Keratinocyte (primary cell): ENCODE results near the gene RAI14. TPM values are rescaled to one million over a fixed set of nuclear protein-coding genes. Genes with fewer than 3 reads are reported as not detected.

Experiments used
- DNase-seq: peaks from one replicate; pipeline ENCODE4 v3.0.0-alpha.2; 2011; ENCODE audit warnings: low read depth, missing footprints, low spot score
- FAIRE-seq: peaks from 2 replicates; lab custom pipeline; 2011; peaks lifted over from hg19 to GRCh38; lab: Jason Lieb, UNC
- H2AFZ ChIP-seq: 2 replicates; pipeline ENCODE4 v1.6.0; 2012; ENCODE audit warnings: low read length, control low read depth, inconsistent platforms; ENCODE audit not compliant: control insufficient read depth
- H3K27ac ChIP-seq: 2 replicates; pipeline ENCODE4 v1.5.1; 2011; ENCODE audit warnings: low read length; ENCODE audit not compliant: control insufficient read depth, insufficient read depth
- H3K27me3 ChIP-seq: 3 replicates; pipeline ENCODE4 v1.6.0; 2011; ENCODE audit warnings: low read length; ENCODE audit not compliant: control insufficient read depth, insufficient read depth; ENCODE audit errors: extremely low read depth
- H3K36me3 ChIP-seq, 2 experiments: 2 replicates in 1 of 2; 3 replicates in 1 of 2; pipeline ENCODE4 v1.5.1; 2011; ENCODE audit warnings: low read length in 2 of 2, mild to moderate bottlenecking in 1 of 2; ENCODE audit not compliant: control insufficient read depth in 2 of 2, insufficient read depth in 2 of 2; ENCODE audit errors: extremely low read depth in 1 of 2
- H3K4me1 ChIP-seq: 3 replicates; pipeline ENCODE4 v1.5.1; 2011; ENCODE audit warnings: low read length; ENCODE audit not compliant: control insufficient read depth, insufficient read depth; ENCODE audit errors: extremely low read depth
- H3K4me2 ChIP-seq: 3 replicates; pipeline ENCODE4 v1.6.0; 2011; ENCODE audit warnings: low read depth, low read length; ENCODE audit not compliant: control insufficient read depth, insufficient read depth; ENCODE audit errors: extremely low read depth
- H3K4me3 ChIP-seq, 3 experiments: fragments of 200-600 bp in 1 of 3; sonication (generic) in 1 of 3; 2 replicates in 2 of 3; 3 replicates in 1 of 3; pipeline ENCODE4 v1.5.1; 2011 to 2016; ENCODE audit warnings: low read length in 3 of 3, mild to moderate bottlenecking in 3 of 3, control low read depth in 2 of 3, inconsistent platforms in 1 of 3, low read depth in 1 of 3, mixed read lengths in 1 of 3, mixed run types in 1 of 3, moderate library complexity in 1 of 3; ENCODE audit not compliant: control insufficient read depth in 2 of 3, insufficient read depth in 2 of 3; ENCODE audit errors: extremely low read depth in 1 of 3
- H3K79me2 ChIP-seq: 2 replicates; pipeline ENCODE4 v1.6.0; 2012; ENCODE audit warnings: low read length; ENCODE audit not compliant: control insufficient read depth, insufficient read depth
- H3K9ac ChIP-seq: 3 replicates; pipeline ENCODE4 v1.6.0; 2011; ENCODE audit warnings: low read length; ENCODE audit not compliant: control insufficient read depth, insufficient read depth; ENCODE audit errors: extremely low read depth
- H3K9me1 ChIP-seq: 3 replicates; pipeline ENCODE4 v1.6.0; 2011; ENCODE audit warnings: low read length; ENCODE audit not compliant: control insufficient read depth, insufficient read depth; ENCODE audit errors: extremely low read depth
- H3K9me3 ChIP-seq: 2 replicates; pipeline ENCODE4 v1.5.1; 2012; ENCODE audit warnings: low read depth, low read length; ENCODE audit not compliant: control insufficient read depth
- H4K20me1 ChIP-seq: 3 replicates; pipeline ENCODE4 v1.6.0; 2011; ENCODE audit warnings: low read length; ENCODE audit not compliant: control insufficient read depth, insufficient read depth; ENCODE audit errors: extremely low read depth
- EZH2 ChIP-seq: IDR thresholded peaks from one replicate; pipeline ENCODE4 v1.6.1; 2012; ENCODE audit warnings: inconsistent platforms, mild to moderate bottlenecking, low read length, moderate library complexity
- dilution Hi-C: fragments of 300-500 bp; cut with MboI; formaldehyde crosslinking; loops from one replicate; pipeline ENCODE4 v1.7.0; 2020; ENCODE audit warnings: low sequenced_read_pairs; ENCODE audit not compliant: extremely low pct_ligation_motif_present
- polyA plus RNA-seq, 5 experiments: library from polyadenylated mRNA; depleted of rRNA in 3 of 5; stranded (reverse) in 3 of 5; stranded (forward) in 1 of 5; unstranded in 1 of 5; fragments of >200 nt; gene quantifications; 1 replicate in 1 of 5; 2 replicates in 3 of 5; 3 replicates in 1 of 5; pipeline versions ENCODE4 v1.2.1 to v1.2.3, GENCODE V29; 2011 to 2012; ENCODE audit warnings: missing spikeins in 2 of 5, low read depth in 1 of 5, low replicate concordance in 1 of 5
- TF ChIP-seq, protein P1 (sequence below), 3 experiments: IDR thresholded peaks in 1 of 3; conservative IDR thresholded peaks in 1 of 3; optimal IDR thresholded peaks in 1 of 3; 2 replicates in 2 of 3; 3 replicates in 1 of 3; pipeline versions ENCODE3 to v1.5.1; 2011; ENCODE audit warnings: low read length in 3 of 3, mild to moderate bottlenecking in 3 of 3, moderate library complexity in 2 of 3, control low read depth in 1 of 3, inconsistent platforms in 1 of 3; ENCODE audit not compliant: insufficient read depth in 2 of 3; ENCODE audit errors: extremely low read depth in 1 of 3

The RAI14 gene
- polyA plus RNA-seq, 1 donor (not counting 4 experiments of a cell fraction or from before 2014, with no cell fraction given), result 31.4 TPM

DNA sequence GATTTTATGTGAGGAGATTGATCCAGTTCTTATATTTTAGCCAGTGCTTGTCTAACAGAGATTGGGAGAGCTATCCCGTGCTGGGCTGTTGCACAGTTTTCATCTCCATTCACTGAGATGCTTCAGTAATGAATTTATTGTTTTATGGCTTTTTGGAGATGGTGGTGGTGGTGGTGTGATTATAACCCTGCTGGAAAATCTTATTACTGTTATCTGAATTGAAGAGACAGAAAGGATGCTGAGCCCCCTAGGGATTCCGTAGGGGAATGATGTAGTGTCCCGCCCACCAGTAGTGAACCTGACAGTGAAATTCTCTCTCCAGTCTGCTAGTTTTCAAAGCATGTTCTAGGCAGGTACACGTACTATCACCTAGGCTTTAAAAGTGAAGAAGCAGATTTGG is 1.9 kb downstream of the RAI14 start:
- TF ChIP-seq EZH2, result no peak
- TF ChIP-seq, protein P1, sequence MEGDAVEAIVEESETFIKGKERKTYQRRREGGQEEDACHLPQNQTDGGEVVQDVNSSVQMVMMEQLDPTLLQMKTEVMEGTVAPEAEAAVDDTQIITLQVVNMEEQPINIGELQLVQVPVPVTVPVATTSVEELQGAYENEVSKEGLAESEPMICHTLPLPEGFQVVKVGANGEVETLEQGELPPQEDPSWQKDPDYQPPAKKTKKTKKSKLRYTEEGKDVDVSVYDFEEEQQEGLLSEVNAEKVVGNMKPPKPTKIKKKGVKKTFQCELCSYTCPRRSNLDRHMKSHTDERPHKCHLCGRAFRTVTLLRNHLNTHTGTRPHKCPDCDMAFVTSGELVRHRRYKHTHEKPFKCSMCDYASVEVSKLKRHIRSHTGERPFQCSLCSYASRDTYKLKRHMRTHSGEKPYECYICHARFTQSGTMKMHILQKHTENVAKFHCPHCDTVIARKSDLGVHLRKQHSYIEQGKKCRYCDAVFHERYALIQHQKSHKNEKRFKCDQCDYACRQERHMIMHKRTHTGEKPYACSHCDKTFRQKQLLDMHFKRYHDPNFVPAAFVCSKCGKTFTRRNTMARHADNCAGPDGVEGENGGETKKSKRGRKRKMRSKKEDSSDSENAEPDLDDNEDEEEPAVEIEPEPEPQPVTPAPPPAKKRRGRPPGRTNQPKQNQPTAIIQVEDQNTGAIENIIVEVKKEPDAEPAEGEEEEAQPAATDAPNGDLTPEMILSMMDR (optimal IDR thresholded peaks at IDR 0.05 in 1 of 3, IDR thresholded peaks at IDR 0.05 in 1 of 3, conservative IDR thresholded peaks at IDR 0.05 in 1 of 3; ENCODE audit: extremely low read depth in 1 of 3, insufficient read depth in 2 of 3, low read length in 3 of 3), result no peak
- DNase-seq (no peak), FAIRE-seq (no peak)
- peak overlapping the region; percentile 79 to 88 (median 80) for H3K4me3 ChIP-seq
- H3K36me3 ChIP-seq, result peaks cover 0 to 2% of the 10 kb centered on the region in 2 experiments
- no peaks in the 10 kb centered on the region for H4K20me1 ChIP-seq
- H3K9ac ChIP-seq, result peak overlapping the region; percentile 78
- dilution Hi-C loops, result no loop called here
- peaks cover 52% of the 10 kb centered on the region for H3K79me2 ChIP-seq
- H3K9me3 ChIP-seq, result no peaks in the 10 kb centered on the region
- no peaks in the 10 kb centered on the region for H3K9me1 ChIP-seq
- peaks cover 16% of the 10 kb centered on the region for H3K4me1 ChIP-seq
- H3K27ac ChIP-seq, result no peak overlapping the region
- peak overlapping the region; percentile 97 for H3K4me2 ChIP-seq
- no peak overlapping the region for H2AFZ ChIP-seq
- no peaks in the 10 kb centered on the region for H3K27me3 ChIP-seq

DNA sequence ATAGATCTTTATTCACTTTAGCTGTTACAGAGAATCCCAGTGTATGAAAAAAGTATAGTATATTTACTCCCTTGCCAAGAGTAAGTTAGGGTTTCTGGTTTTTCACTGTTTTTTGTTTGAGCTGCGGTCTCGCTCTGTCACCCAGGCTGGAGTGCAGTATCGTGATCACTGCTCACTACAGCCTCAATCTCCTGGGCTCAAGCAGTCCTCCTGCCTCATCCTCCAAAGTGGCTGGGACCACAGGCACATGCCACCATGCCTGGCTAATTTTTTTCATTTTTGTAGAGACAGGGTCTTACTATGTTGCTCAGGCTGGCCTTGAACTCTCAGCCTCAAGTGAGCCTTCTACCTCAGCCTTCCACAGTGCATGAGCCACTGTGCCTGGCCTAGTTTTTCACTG is 3.0 kb downstream of the RAI14 start:
- H3K4me1 ChIP-seq, result peaks cover 16% of the 10 kb centered on the region
- no peaks in the 10 kb centered on the region for H3K27me3 ChIP-seq
- no peak overlapping the region for H3K9ac ChIP-seq
- H2AFZ ChIP-seq, result no peak overlapping the region
- no peaks in the 10 kb centered on the region for H3K9me1 ChIP-seq
- no peaks in the 10 kb centered on the region for H3K9me3 ChIP-seq
- dilution Hi-C loops, result no loop called here
- DNase-seq (no peak), FAIRE-seq (no peak)
- no peak overlapping the region for H3K4me3 ChIP-seq
- no peak overlapping the region for H3K4me2 ChIP-seq
- peaks cover 0 to 3% of the 10 kb centered on the region in 2 experiments for H3K36me3 ChIP-seq
- no peak overlapping the region for H3K27ac ChIP-seq
- no peaks in the 10 kb centered on the region for H4K20me1 ChIP-seq
- no peak for TF ChIP-seq EZH2
- TF ChIP-seq, protein P1 (optimal IDR thresholded peaks at IDR 0.05 in 1 of 3, IDR thresholded peaks at IDR 0.05 in 1 of 3, conservative IDR thresholded peaks at IDR 0.05 in 1 of 3; ENCODE audit: extremely low read depth in 1 of 3, insufficient read depth in 2 of 3, low read length in 3 of 3), result no peak
- peaks cover 62% of the 10 kb centered on the region for H3K79me2 ChIP-seq
